GM12891 (cell line): ENCODE results near the gene BTBD3. TPM values are rescaled to one million over a fixed set of nuclear protein-coding genes. Genes with fewer than 3 reads are reported as not detected.

Source experiments
- DNase-seq: peaks from one replicate; pipeline ENCODE4 v3.0.0; 2011; ENCODE audit warnings: low spot score; ENCODE audit not compliant: insufficient read length
- FAIRE-seq: peaks from 2 replicates; lab custom pipeline; 2011; peaks lifted over from hg19 to GRCh38; lab: Jason Lieb, UNC
- PAX5 ChIP-seq: IDR thresholded peaks from 2 replicates; pipeline ENCODE4 v1.6.1; 2011; ENCODE audit warnings: low read length, moderate library complexity, mild to moderate bottlenecking; ENCODE audit not compliant: insufficient read depth, severe bottlenecking
- POLR2A ChIP-seq: IDR thresholded peaks from 2 replicates; pipeline ENCODE4 v1.6.1; 2011; ENCODE audit warnings: low read depth, low read length, control low read depth
- POLR2AphosphoS5 ChIP-seq: IDR thresholded peaks from 2 replicates; pipeline ENCODE4 v1.6.1; 2011; ENCODE audit warnings: low read depth, low read length, control low read depth
- POU2F2 ChIP-seq: IDR thresholded peaks from 2 replicates; pipeline ENCODE4 v1.6.1; 2011; ENCODE audit warnings: low read depth, mild to moderate bottlenecking, control low read depth, low read length, moderate library complexity
- SPI1 ChIP-seq: IDR thresholded peaks from 2 replicates; pipeline ENCODE4 v1.6.1; 2011; ENCODE audit warnings: low read depth, low read length, control low read depth
- TAF1 ChIP-seq: IDR thresholded peaks from 2 replicates; pipeline ENCODE4 v1.6.1; 2011; ENCODE audit warnings: low read depth, low read length, control low read depth
- polyA plus RNA-seq: library from polyadenylated mRNA; unstranded; fragments of >200 nt; gene quantifications from one replicate; pipeline ENCODE4 v1.2.1, GENCODE V29; 2012; ENCODE audit warnings: low read depth, missing spikeins, inconsistent platforms; ENCODE audit not compliant: missing spikeins

BTBD3 gene
- polyA plus RNA-seq: 1.3 TPM

GRCh38 chr20:11917663-11918062 lies at the start of gene BTBD3:
TSS of gene BTBD3 (plus strand) at chr20:11917893. CDS start at chr20:11918276, 383 bp downstream.
- FAIRE-seq (no peak), DNase-seq (no peak)
- TF ChIP-seq PAX5 (no peak), TAF1 (no peak), SPI1 (no peak), POU2F2 (no peak), POLR2A (no peak), POLR2AphosphoS5 (no peak)

- TF ChIP-seq PAX5: no peak
- DNase-seq (no peak), FAIRE-seq (no peak)
Observed at GRCh38 chr20:11869641-11870040, 48.1 kb upstream of the BTBD3 start.

- TF ChIP-seq POU2F2: no peak
- TF ChIP-seq PAX5: no peak
- no peak for TF ChIP-seq SPI1
- TF ChIP-seq POLR2AphosphoS5: no peak
- no peak for TF ChIP-seq POLR2A
- no peak for TF ChIP-seq TAF1
- no peak for DNase-seq
Observed at GRCh38 chr20:11870411-11870810, 47.3 kb upstream of the BTBD3 start.

GRCh38 chr20:11876555-11876954 lies 41.1 kb upstream of the BTBD3 start:
- FAIRE-seq: no peak

More at GRCh38 chr20:11870411-11870810, 47.3 kb upstream of the BTBD3 start:
- FAIRE-seq: no peak

GRCh38 chr20:11880680-11881079 lies 37.0 kb upstream of the BTBD3 start:
- DNase-seq (no peak), FAIRE-seq (no peak)
- TF ChIP-seq TAF1 (no peak), POLR2AphosphoS5 (no peak), PAX5 (no peak), SPI1 (no peak), POLR2A (no peak), POU2F2 (no peak)

More at GRCh38 chr20:11876555-11876954, 41.1 kb upstream of the BTBD3 start:
- TF ChIP-seq PAX5 (no peak), POLR2A (no peak), TAF1 (no peak), POU2F2 (no peak), POLR2AphosphoS5 (no peak), SPI1 (no peak)
- DNase-seq: no peak

GRCh38 chr20:11881449-11881848 lies 36.2 kb upstream of the BTBD3 start:
- FAIRE-seq: no peak
- TF ChIP-seq POLR2A (no peak), POU2F2 (no peak), TAF1 (no peak), PAX5 (no peak), POLR2AphosphoS5 (no peak), SPI1 (no peak)
- DNase-seq: no peak

- DNase-seq (no peak), FAIRE-seq (no peak)
- no peak for TF ChIP-seq PAX5
- TF ChIP-seq POLR2AphosphoS5: no peak
- TF ChIP-seq POU2F2: no peak
- TF ChIP-seq SPI1: no peak
- no peak for TF ChIP-seq TAF1
- no peak for TF ChIP-seq POLR2A
Observed at GRCh38 chr20:11882651-11883050, 35.0 kb upstream of the BTBD3 start.

- TF ChIP-seq POLR2A: no peak
- TF ChIP-seq PAX5: no peak
- TF ChIP-seq SPI1: no peak
- no peak for TF ChIP-seq POLR2AphosphoS5
- TF ChIP-seq POU2F2: no peak
- no peak for TF ChIP-seq TAF1
- DNase-seq (no peak), FAIRE-seq (no peak)
Observed at GRCh38 chr20:11888648-11889047, 29.0 kb upstream of the BTBD3 start.

- DNase-seq (peak; percentile 16), FAIRE-seq (no peak)
- TF ChIP-seq SPI1 (no peak), TAF1 (no peak), POLR2A (no peak), PAX5 (no peak), POU2F2 (no peak), POLR2AphosphoS5 (no peak)
Observed at GRCh38 chr20:11890331-11891076, 27.2 kb upstream of the BTBD3 start.
